Activated CD4-positive, alpha-beta T cell treated with anti-CD3 and anti-CD28 coated beads, Interleukin-2, amount 50 U/mL, for 16 hours (primary cell): ENCODE measurements around the gene ZCWPW2.
A peak's percentile ranks its signal among the peaks of the same experiment; 100 is the strongest.

Experiments used
- DNase-seq: peaks from one replicate; pipeline ENCODE4 v3.0.0-alpha.2; 2020

The ZCWPW2 gene, protein sequence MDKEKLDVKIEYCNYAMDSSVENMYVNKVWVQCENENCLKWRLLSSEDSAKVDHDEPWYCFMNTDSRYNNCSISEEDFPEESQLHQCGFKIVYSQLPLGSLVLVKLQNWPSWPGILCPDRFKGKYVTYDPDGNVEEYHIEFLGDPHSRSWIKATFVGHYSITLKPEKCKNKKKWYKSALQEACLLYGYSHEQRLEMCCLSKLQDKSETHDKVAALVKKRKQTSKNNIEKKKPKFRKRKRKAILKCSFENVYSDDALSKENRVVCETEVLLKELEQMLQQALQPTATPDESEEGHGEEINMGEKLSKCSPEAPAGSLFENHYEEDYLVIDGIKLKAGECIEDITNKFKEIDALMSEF

DNA sequence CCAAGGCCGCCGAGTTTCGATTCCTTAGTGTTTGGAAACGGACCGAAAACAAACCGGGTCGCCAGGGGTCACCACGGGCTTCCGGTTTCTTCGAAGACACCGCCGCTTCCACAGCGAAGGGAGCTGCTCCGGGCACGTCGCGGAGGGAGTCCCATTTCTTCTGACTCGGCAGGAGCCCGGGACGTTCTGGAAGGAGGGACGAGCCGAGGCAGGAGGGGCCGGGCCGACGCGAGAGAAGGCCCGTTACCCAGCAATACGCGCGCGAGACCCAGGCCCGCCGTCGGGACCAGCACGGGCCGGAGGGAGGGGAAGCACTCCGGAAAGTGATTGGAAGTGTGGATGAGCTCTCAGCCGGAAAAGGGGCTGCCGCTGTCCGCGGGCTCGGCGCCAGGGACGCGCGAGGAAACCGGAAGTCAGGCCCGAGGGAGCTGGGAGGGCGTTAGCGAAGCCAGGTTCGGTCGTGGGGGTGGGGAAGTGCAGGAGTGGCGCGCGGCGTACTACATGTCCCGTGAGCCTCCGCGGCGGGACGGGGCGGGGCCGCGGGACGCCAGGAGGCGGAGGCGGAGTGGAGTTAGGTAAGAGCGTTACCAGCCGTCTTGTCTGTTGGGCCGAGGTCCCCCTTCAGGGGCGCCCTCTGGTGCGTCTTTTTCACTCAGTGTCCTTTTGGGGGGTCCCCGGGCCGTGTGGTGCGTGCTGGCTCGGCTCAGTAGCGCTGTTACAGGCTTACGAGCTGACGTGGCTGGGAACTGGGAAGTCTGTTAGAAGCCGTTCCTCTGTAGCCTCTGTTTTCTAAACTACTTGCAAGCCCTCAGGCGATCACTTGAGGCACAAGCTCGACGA lies at the start of gene ZCWPW2, which contains the start of gene AZI2:
ZCWPW2 (plus strand) TSS at position 93 of the 840 bp plus-strand sequence. CDS start 64,348 bp downstream, outside the sequence.
AZI2 (minus strand) TSS at position 196 of the 840 bp plus-strand sequence. CDS start 8,207 bp downstream, outside the sequence.
- peak; percentile 94 for DNase-seq

DNA sequence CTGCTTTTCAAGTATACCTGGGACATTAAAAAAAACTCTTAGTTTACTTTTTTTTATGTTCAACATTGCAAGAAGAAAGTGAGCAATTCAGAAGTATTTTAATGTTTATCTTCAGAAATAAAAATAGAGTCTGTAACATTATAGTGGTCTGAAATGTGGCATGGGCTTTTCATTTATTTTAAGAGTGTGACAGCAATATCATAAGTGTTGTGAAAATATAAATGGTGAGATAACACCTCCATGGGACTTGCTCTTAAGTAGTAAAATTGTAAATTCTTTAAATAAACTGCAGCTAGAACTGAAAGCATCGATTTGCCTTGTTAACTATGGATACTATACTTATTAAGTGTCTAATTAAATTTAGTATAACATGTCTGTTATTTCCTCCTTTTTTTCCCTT lies 48.8 kb upstream of the ZCWPW2 start:
- no peak for DNase-seq

DNA sequence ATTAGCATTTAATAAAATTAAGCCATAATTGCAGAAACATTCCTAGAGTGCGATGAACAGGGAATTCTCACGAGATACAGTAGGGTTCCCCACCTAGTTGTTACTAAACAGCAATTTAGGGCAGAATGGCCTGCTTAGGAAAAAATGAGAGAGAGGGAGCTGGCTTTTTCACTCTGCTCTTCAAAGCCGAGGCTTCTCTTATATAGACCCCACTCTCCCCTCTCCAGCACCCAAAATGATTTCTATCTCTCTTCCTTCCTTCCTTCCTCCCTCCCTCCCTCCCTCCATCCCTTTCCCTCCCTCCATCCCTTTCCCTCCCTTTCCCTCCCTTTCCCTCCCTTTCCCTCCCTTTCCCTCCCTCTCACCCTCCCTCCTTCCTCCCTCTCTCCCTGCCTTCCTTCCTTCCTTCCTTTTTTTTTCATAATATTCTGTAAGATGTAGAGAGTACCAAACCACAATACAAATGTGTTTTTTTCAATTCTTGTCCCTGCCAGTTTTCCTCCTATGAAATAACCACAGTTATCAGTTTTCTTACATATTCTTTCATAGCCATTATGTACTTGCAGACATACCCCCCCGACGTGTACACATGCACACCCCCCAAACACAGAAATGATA lies 48.1 kb upstream of the ZCWPW2 start:
- DNase-seq: no peak

DNA sequence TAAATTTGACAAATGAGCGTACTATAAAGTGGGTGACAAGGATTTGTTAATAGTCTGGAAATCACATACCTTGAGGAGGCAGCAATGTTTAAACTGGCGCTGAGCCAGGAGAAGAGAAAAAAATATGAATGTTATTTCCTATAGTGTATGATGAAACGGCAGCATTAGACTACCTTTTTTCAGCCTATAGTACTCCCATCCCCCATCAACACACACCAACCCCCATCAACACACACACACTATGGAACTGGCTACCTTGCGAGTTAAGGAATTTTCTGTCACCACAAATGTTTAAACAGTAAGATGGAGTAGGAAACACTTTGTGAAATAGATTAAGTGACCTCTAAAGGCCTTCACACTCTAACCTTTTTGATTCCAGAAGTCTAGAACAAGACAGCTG lies 46.8 kb upstream of the ZCWPW2 start:
- DNase-seq: no peak

DNA sequence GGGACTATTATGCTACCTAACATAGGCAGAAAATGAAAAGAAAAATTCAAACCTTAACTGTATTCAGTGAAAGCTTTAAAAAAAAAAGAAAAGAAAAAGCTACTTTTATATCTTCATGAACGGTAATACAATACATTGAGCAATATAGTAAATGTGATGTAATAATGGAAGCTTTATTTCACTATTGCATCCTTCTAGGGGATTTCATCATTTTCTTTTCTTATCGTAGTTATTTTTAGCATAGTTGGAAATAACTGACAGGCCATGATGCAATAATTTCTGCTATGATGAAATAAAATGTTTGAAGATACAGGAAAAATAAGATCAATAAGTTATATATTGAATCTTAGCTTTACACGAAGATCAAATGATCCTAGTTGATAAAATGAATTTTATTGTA lies 40.3 kb upstream of the ZCWPW2 start:
- DNase-seq: no peak

DNA sequence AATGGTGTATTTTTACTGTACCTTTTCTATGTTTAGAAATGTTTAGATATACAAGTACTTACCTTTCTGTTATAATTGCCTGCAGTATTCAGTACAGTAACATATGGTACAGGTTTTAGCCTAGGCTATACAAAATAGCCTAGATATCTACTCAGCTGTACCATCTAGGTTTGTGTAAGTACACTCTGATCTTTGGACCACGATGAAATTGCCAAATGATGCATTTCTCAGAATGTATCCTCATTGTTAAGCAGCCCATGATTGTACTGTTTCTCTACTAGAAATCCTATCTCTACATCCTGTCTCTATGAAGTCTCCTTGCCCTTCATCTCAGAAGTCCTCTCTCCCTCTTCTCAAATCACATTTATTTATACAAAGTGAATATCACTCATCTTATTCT lies 32.8 kb upstream of the ZCWPW2 start:
- no peak for DNase-seq

DNA sequence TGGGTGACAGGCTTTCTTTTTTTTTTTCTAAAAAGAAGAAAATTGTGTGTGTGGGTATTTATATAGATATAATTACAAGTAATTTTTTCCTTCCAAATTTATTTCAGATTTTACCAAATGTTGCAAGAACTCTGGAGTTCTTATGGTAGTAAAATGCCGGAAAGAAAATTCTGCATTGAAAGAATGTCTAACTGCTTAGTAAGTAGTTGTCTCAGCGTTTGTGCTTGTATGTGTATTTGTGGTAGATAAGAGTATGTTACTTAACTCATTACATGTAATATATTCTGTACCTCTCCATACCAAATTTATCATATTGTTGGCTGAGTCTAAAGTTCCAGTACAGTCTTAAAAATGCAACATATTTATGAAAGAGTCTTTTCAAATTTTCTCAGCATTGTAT lies 32.3 kb upstream of the ZCWPW2 start:
- DNase-seq: no peak

DNA sequence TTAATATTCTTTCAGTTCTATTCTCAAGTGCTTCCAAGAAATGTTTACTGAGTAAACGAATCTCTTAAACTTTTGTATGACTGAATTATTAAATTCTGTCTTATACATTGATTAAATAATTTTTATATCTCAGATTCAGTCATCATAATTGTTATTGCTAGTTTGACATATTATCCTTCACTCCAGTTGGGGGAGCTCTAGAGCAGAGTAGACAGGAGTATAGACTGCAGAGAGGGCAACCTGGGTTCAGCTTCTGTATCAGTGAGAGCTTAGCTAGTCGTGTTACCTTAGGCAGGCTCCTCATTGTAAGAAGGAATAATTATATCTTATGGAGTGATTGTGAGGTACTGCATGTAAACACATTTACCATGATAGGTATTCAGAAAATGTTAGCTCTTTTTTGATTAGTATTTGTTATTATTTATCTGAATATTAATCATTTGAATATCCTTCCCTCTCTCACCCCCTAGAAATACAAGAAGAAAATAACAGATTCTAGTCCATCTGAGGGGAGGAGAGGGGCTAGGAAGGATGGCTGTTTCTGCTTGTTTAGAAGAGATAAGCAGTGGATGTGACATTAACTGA lies 31.0 kb upstream of the ZCWPW2 start:
- DNase-seq: peak; percentile 71

DNA sequence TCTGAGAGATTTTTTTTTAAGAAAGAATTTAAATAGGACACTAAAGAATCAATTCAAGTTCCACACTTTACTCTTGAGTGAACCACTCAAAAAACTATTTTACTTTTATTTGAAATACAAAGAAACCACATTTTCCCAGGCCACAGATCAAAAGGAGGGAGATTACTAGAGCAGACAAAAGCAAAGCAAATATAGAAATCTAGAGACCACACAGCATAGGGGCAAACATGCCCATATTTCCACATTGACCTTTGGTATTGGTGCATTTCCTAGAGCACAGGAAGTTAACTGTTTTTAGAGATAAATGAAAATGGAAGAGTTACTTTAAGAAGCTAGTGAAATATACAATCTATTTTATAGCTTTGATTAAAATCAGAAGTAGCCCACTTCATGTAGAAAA lies 27.5 kb upstream of the ZCWPW2 start:
- DNase-seq: no peak

DNA sequence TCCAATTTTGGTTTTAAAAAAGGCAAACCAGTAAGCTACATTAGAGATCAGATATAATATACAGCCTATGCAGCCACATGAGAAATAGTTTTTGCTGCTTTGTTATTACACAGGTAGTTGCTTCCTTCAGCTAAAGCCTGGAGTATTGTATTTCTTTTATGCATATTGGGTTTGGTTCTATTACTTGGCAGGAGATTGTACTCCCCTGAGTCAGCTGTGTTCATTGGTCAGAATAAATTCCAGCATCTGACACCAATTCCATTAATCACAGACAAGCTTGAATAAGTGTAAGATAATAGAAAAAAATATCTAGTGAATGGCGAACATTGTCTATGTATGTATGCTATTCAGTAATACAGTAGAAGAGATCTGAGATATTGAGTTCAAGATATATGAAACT lies 26.1 kb upstream of the ZCWPW2 start:
- DNase-seq: no peak

DNA sequence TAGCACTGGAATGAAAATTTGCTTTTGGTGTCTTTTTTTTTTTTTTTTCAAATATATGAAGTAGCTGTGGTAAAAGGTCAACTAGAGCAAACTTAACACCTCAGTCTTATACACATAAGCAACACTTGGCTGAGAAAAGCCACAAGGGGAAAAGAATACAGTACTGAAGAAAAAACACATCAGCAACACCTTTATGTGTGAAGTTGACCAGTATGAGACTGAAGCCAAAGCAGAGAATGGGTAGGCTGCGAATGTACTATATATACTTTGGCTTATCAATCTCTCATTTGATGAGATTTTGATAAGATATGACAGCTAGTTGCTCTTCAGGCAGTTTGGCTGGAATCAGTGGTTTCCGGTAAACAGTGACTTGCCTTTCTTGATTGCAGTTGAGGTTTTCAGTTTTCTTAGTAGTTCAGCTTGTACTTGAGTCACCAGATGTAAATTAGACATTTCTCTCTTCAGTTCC lies 22.0 kb upstream of the ZCWPW2 start:
- peak; percentile 90 for DNase-seq

DNA sequence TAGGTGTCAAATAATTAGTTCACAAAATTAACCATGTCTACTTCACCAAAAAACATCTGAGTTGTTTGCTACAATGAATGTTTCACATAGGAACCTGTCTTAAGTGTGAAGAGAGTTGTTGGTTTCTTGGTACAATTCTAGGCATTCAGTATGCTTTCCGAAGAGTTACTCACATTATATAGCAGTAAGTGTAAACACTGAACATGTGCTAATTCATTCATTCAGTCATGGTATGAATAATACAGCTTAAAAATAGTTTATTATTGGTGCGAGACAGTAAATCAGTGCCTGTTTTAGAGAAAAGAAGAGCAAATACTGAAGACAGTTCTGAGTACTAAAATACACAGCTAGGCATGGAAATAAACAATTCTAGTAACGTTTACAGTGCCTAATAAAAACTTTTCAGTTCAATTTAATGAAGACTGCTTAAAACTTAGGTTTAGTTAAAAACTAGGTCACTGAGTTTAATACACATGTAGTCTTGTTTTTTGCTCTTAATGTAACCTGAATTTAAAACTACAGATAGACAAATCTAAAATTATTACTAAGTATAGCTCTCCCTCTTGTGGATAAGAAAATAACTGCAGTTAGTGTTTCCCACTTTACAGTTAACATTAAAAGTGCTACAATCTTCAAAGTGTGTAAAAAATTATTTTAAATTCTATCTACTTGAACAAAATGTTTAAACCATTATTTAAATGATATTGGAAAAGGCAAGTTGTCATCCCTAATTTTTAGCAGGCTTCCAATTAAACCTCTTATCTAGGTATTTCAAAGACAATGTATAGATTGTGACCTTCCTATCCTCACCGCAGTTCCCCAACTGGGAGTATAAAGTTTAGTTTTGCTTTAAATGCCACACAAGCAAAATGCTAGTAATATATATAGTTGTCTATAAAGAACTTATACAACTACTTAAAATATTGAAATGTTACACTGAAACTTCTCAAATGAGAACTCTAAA lies 20.1 kb upstream of the ZCWPW2 start:
- DNase-seq: peak; percentile 46

DNA sequence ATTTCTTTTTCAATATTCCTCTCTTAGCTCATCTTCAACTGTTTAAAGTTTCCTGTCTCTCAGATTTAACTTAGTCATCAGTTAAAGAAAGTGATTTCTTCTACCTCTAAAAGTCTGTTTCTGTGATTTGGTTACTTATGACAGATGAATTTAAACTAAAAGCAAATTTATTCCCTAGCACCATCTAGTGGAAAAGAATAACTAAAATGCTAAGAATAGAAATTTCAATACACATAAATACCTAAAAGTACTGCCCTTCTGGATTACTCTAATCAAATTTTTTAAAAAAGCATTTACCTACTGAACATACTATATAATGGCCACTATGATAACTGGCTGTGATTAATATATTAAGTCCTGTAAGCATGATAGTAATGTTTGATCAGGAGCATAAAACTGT lies 14.0 kb upstream of the ZCWPW2 start:
- no peak for DNase-seq

DNA sequence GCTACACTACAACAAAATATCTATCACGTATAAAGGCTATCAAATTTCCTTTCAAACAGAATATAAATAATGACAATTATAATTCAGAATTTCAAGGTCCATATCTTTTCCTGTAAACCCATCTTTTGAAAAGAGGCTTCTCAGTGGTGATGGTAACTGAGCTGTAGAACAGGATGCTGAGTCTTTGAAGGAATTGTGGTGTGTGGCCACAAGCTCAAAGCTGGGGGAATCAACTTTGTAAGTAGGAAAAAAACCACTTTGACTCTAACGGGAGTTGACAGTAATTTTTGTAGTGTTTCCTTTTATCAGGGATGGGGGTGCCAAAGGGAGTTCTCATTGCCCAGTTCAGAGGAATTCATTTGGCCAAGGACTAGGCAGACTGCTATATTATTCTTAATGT lies 13.3 kb upstream of the ZCWPW2 start:
- DNase-seq: no peak

DNA sequence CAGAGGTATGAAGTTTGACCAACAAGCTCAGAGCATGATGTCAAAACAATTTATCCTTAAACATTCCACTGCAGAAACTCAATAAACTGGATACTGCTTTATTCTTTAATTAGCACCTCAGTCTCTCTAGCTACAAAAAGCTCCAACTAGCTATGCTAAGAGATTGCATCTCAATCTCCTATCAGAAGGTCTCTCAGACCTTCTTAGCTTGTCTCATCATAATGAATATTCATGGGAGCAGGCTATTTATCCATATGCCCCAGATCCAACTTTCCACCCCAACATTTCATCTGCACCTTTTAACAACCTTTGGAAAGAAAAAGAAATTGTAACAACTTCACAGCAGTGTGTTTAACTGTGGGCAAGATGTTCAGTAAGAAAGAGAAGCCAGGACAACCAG lies 11.3 kb upstream of the ZCWPW2 start:
- no peak for DNase-seq

DNA sequence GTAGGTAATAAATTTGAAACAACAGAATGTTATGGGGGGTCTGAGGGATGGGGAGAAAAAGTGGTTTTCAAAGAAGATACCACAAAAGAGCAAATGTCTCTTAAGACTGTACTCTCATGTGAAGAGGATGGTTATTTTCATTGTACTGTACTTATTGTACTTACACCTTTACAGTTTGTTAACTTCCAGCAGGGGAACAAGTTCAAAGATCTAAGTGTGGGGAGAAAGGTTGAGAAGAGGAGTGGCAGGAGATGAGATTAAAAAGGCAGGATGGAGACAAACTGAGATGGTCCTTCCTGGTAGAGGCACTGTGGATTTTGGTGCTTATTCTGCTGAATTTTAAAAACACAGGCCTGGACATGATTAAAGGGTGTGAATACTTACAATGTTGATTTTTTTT lies 5.4 kb upstream of the ZCWPW2 start:
- no peak for DNase-seq

DNA sequence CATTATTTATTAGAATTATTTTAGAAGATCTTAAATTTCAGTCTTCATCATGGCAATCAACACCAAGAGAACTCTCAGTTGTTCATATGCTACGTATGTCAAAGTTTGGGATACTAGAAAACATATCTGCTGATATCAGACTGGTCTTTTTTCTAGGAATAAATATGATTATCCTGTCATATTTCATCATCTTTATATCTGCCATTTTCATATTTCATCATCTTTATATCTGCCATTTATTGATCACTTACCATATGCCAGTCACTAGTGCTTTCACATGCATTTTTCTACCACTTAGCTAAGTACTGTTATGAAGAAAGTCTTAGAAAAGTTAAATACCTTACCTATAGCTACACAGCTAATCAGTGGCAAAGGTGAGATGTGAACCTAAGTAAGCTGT lies 2.8 kb upstream of the ZCWPW2 start:
- no peak for DNase-seq

DNA sequence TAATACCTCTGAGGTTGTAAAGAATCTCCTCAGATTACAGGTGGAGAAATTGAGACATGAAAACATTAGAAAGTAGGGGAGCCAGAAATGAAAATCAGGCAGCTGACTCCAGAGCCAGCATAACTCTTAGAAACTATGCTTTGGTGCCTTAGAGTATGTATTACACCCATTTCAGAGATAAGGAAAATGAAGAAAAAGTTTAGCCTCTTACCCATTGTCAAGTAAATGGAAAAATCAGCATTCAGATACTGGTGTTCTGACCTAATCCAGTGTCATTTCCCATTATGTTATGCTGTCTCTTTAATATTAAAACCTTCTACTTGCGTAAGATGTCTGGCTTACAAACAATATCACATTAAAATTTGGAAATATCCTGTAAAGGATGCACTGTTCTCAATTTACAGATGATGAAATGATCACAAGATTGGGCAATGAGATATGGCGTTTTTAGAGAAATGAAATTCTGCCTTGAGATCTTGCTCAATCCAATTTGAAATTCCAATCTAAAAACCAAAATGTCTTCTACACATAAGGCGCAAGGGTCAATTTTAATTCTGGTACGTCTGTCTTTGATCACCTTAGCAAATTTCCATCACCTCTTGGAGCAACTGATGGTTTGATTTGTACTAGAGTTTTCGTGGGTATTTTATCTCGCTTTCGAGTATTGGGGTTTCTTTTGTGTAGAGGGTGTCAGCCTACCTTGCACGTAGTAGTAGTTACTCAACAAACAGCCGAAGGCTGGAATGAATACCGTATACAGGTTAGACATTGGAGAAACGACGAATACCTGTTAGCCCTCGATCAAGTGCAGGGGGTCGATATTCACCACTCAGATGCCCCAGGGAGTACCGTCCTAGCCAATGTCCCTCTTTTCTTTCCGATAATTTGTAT lies 902 bp upstream of the ZCWPW2 start:
- DNase-seq: no peak

DNA sequence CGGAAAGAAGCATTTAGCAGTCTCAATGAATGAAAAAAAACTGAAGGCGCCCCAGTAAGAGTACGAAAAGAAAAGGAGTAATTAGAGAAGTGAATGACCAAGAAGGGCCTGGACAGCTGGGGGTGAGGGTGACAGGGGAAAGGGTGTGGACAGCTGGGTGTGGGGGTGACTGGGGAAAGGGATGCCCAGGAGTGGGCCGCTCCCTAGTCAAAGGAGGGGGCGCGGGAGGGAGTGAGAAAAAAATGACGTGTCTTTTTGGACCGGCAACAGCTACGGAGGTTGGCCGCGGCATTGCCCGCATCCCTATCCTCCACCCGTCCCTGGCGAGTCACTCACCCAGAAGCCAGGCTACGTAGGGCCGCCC lies 274 bp upstream of the ZCWPW2 start:
- DNase-seq: no peak

DNA sequence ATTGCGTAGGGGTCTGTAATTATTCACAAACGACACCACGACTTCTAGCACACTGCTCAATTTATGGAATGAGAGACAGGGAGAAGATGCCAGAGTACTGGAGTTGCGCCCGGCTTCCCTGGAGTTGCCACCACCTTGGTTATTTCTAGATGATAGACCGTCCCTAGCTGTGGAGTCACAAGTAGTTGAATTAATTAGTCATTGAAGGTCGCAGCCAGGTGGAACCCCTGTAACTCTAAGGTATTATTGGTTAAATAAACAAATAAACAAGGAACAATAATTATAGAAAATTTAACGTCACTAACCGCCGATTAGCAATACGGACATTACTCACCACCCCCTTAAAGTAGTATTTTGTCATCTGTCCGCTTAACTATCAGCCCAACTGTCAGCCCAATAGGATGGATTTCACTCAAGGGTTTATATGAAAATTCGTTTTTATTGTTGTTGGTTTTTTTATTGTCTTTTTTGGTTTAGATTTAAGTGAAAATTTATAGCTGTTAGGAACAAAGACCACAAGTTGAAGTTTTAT lies 1.0 kb downstream of the ZCWPW2 start:
- DNase-seq: no peak

DNA sequence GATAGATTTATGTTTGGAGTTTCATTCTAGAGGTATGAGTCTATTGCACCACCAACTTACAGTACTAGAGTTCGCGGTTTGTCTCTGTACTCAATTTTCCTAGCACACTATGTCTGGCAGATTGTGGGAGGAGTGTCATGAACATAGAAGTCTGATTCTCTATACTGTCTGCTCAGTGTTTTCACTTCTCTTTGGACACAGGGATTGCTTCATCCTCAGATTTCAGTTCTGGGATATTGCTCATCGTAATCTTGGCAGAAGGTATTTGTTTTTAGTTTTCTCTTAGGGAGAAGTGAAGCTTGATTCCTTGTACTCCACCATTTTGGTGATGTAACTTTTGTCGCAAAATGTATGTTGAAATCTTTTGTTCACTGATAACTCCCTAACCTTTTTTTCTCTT lies 27.9 kb downstream of the ZCWPW2 start:
- DNase-seq: no peak
